ENCODE data around the gene CRYZL1. TPM values are rescaled to one million over a fixed set of nuclear protein-coding genes. Genes with fewer than 3 reads are reported as not detected.
A peak's percentile ranks its signal among the peaks of the same experiment; 100 is the strongest.

CRYZL1 gene
- 10 to 100 TPM in 4 of 6 experiments, 1 to 10 TPM in 2; 9.7 to 16.3 (median 13.2) TPM for total RNA-seq
- long read RNA-seq, partial matches to known transcripts, result 0 of 2 reads
- long read RNA-seq, other reads (novel, unspliced or antisense), result 2 of 2 reads

GRCh38 chr21:33641352-33642026, at the start of gene CRYZL1:
CRYZL1 (minus strand) TSS chr21:33641741; CDS start chr21:33631551, 10,190 bp downstream.
- TF ChIP-seq POLR2A (IDR thresholded peaks at IDR 0.05), result peak; percentile 88
- no peak for TF ChIP-seq CTCF (IDR thresholded peaks at IDR 0.05)
- Histone ChIP-seq H3K36me3 (no peaks in the 10 kb centered on the region), H3K27me3 (no peaks in the 10 kb centered on the region), H3K9me3 (no peaks in the 10 kb centered on the region), H3K4me3 (peak within 1 kb of the TSS; percentile 76 to 86 (median 85)), H3K4me1 (peaks cover 0 to 25% (median 12%) of the 10 kb centered on the region in 4 donors), H3K27ac (peak within 1 kb of the TSS; percentile 75 to 87 (median 82))
- DNase-seq (peak; percentile 100), ATAC-seq (peak; percentile 78 to 87 (median 81))
- 0% methylated on average over 22 of the region's 38 CpGs for WGBS (ENCODE audit: insufficient coverage, low coverage, low lambda C conversion rate, missing lambda C conversion rate)
- intact Hi-C loops (cut with DNase I), result no loop called here

DNA sequence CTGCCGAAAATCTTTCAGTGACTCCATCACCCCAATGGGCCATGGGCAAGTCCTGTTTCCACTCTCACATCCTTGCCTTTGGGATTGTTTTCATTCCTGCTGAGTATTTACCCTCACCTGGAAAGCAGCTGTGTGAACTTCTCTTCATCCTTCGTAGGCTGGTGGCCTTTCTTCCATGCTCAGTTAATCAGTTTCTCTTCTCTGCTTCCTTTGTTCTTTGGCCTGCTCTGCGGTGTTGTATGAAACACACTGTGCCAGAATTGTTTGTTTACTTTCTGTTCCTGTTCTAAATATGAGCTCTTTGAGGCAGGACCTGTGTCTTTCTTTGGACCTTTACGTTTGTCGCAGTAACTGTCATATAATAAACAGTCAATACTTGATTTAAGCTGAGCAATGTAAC, 49.3 kb upstream of the CRYZL1 start:
- WGBS (ENCODE audit: insufficient coverage, low coverage, low lambda C conversion rate, missing lambda C conversion rate), result 34% methylated on average over 4 of the region's 5 CpGs
- DNase-seq (no peak), ATAC-seq (peak; percentile 69 to 79 (median 72))
- Histone ChIP-seq H3K27me3 (no peaks in the 10 kb centered on the region), H3K36me3 (no peaks in the 10 kb centered on the region), H3K4me1 (peaks cover 0 to 26% (median 8%) of the 10 kb centered on the region in 4 donors), H3K27ac (no peak overlapping the region), H3K9me3 (no peaks in the 10 kb centered on the region), H3K4me3 (no peak overlapping the region)
- intact Hi-C loops (cut with DNase I), result loop anchor here in 1 of 2 donors (10.0 kb wide), 1 partner anchor 64 kb away; no protein-coding TSS in a partner anchor
- TF ChIP-seq POLR2A (IDR thresholded peaks at IDR 0.05), result no peak

GRCh38 chr21:33688353-33688752, 46.8 kb upstream of the CRYZL1 start:
- Histone ChIP-seq H3K4me1 (peaks cover 0 to 48% (median 19%) of the 10 kb centered on the region in 4 donors), H3K27ac (no peak overlapping the region), H3K36me3 (no peaks in the 10 kb centered on the region), H3K27me3 (no peaks in the 10 kb centered on the region), H3K4me3 (no peak overlapping the region), H3K9me3 (no peaks in the 10 kb centered on the region)
- no peak for ATAC-seq
- DNase-seq, result no peak
- intact Hi-C loops (cut with DNase I), result no loop called here
- TF ChIP-seq CTCF (IDR thresholded peaks at IDR 0.05) (no peak), POLR2A (IDR thresholded peaks at IDR 0.05) (no peak)
- WGBS (ENCODE audit: insufficient coverage, low coverage, low lambda C conversion rate, missing lambda C conversion rate), result 88% methylated on average over 1 of the region's 1 CpG

DNA sequence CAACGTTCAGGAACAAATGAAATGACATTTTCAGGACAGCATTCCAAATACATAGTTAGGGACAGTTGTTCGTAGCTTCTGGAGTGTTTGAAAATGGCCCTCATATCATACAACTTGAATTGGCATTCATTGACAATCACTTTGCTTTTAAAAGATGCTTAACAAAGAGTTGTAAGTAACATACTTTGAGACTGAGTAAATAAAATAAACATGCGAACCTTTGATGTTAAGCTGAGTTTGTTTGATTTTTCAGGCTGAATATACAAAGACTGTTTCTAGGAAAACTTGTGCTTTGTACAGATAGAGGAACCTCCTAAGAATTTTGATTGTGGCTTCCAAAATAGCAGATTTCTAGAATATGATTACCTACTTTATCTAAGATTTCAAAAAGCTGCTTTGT, 46.1 kb upstream of the CRYZL1 start:
- TF ChIP-seq CTCF (IDR thresholded peaks at IDR 0.05) (no peak), POLR2A (IDR thresholded peaks at IDR 0.05) (no peak)
- H3K27ac ChIP-seq, result no peak overlapping the region
- H3K27me3 ChIP-seq, result no peaks in the 10 kb centered on the region
- no peaks in the 10 kb centered on the region for H3K9me3 ChIP-seq
- WGBS (ENCODE audit: insufficient coverage, low coverage, low lambda C conversion rate, missing lambda C conversion rate), result 48% methylated on average over 3 of the region's 3 CpGs
- ATAC-seq, result no peak
- intact Hi-C loops (cut with DNase I), result no loop called here
- H3K4me3 ChIP-seq, result no peak overlapping the region
- H3K36me3 ChIP-seq, result no peaks in the 10 kb centered on the region
- no peak for DNase-seq
- peaks cover 0 to 49% (median 19%) of the 10 kb centered on the region in 4 donors for H3K4me1 ChIP-seq

GRCh38 chr21:33686386-33686785, 44.8 kb upstream of the CRYZL1 start:
- no peak for DNase-seq
- Histone ChIP-seq H3K27me3 (no peaks in the 10 kb centered on the region), H3K9me3 (no peaks in the 10 kb centered on the region), H3K4me1 (peaks cover 0 to 49% (median 19%) of the 10 kb centered on the region in 4 donors), H3K36me3 (no peaks in the 10 kb centered on the region), H3K27ac (no peak overlapping the region), H3K4me3 (no peak overlapping the region)
- TF ChIP-seq POLR2A (IDR thresholded peaks at IDR 0.05) (no peak), CTCF (IDR thresholded peaks at IDR 0.05) (no peak)
- ATAC-seq, result no peak
- WGBS (ENCODE audit: insufficient coverage, low coverage, low lambda C conversion rate, missing lambda C conversion rate), result 73% methylated on average over 1 of the region's 3 CpGs
- intact Hi-C loops (cut with DNase I), result no loop called here
